GM12878 (cell line): ENCODE data around the gene NADSYN1. TPM values are rescaled to one million over a fixed set of nuclear protein-coding genes. Genes with fewer than 3 reads are reported as not detected.

Source experiments
- ATAC-seq: fragments of 200-7000 bp; cut with Tn5 transposase; 3 replicates; pipeline ENCODE4 v1.9.1; 2020; ENCODE audit warnings: mild to moderate bottlenecking, moderate library complexity
- BruUV-seq: library from RNA; stranded (reverse); fragments of 400-500 nt; replicated peaks from 2 replicates; lab custom pipeline; 2021; lab: Mats Ljungman, UMichigan
- CTCF ChIA-PET: fragments of 300-600 bp; sonication (Branson Sonifier 250); formaldehyde crosslinking; extraction: SDS; loops from one replicate; lab custom pipeline; 2021; ENCODE audit warnings: inconsistent platforms; lab: Yijun Ruan, JAX
- POLR2A ChIA-PET: fragments of 350-600 bp; formaldehyde crosslinking; extraction: SDS; loops from one replicate; lab custom pipeline; 2021; ENCODE audit warnings: inconsistent platforms; lab: Charles Lee
- RAD21 ChIA-PET: fragments of 300-600 bp; sonication (Branson Sonifier 250); formaldehyde crosslinking; loops from one replicate; lab custom pipeline; 2023; ENCODE audit warnings: antibody characterized with exemption; ENCODE audit not compliant: unreplicated experiment; lab: Charles Lee
- SMC1A ChIA-PET: fragments of 300-600 bp; sonication (Branson Sonifier 250); formaldehyde crosslinking; loops from one replicate; lab custom pipeline; 2023; ENCODE audit not compliant: unreplicated experiment, uncharacterized antibody; lab: Charles Lee
- DNase-seq: peaks from one replicate; pipeline ENCODE4 v3.0.0-alpha.2; 2011; ENCODE audit warnings: low read depth, low spot score
- FAIRE-seq: peaks from 3 replicates; lab custom pipeline; 2011; peaks lifted over from hg19 to GRCh38; lab: Jason Lieb, UNC
- H2AFZ ChIP-seq: 2 replicates; pipeline ENCODE4 v1.6.0; 2011; ENCODE audit warnings: low read depth, low read length, control low read depth; ENCODE audit not compliant: control insufficient read depth
- H3K27ac ChIP-seq: 2 replicates; pipeline ENCODE4 v1.5.1; 2011; ENCODE audit warnings: control low read depth; ENCODE audit not compliant: control insufficient read depth, insufficient read depth
- H3K27me3 ChIP-seq, 2 experiments: replicated peaks in 1 of 2; 2 replicates each; pipeline versions ENCODE4 v1.6.0 to v1.6.1; 2011; ENCODE audit warnings: low read length in 1 of 2; ENCODE audit not compliant: control insufficient read depth in 2 of 2, insufficient read depth in 2 of 2
- H3K36me3 ChIP-seq, 2 experiments: 2 replicates each; pipeline ENCODE4 v1.5.1; 2011; ENCODE audit warnings: low read length in 1 of 2; ENCODE audit not compliant: control insufficient read depth in 2 of 2, insufficient read depth in 2 of 2
- H3K4me1 ChIP-seq: 2 replicates; pipeline ENCODE4 v1.6.1; 2011; ENCODE audit warnings: mild to moderate bottlenecking, low read length, moderate library complexity, mixed read lengths; ENCODE audit not compliant: control insufficient read depth, insufficient read depth
- H3K4me2 ChIP-seq: 2 replicates; pipeline ENCODE4 v1.6.0; 2011; ENCODE audit warnings: control low read depth; ENCODE audit not compliant: control insufficient read depth, insufficient read depth
- H3K4me3 ChIP-seq: fragments of 200-600 bp; sonication (generic); 2 replicates; pipeline ENCODE4 v1.5.1; 2016
- H3K79me2 ChIP-seq: 2 replicates; pipeline ENCODE4 v1.6.0; 2011; ENCODE audit warnings: low read length; ENCODE audit not compliant: control insufficient read depth, insufficient read depth
- H3K9ac ChIP-seq: 2 replicates; pipeline ENCODE4 v1.8.0; 2011; ENCODE audit warnings: low read length, control low read depth, mixed read lengths; ENCODE audit not compliant: control insufficient read depth, insufficient read depth
- H3K9me3 ChIP-seq: replicated peaks from 3 replicates; pipeline ENCODE4 v1.5.1; 2011; ENCODE audit warnings: mild to moderate bottlenecking, low read length; ENCODE audit not compliant: control insufficient read depth, insufficient read depth
- H4K20me1 ChIP-seq: 2 replicates; pipeline ENCODE4 v1.6.0; 2011; ENCODE audit not compliant: control insufficient read depth, insufficient read depth
- ATF2 ChIP-seq: IDR thresholded peaks from 2 replicates; pipeline ENCODE4 v1.6.1; 2012; ENCODE audit warnings: low read length, inconsistent platforms
- BCL11A ChIP-seq: IDR thresholded peaks from 2 replicates; pipeline ENCODE4 v1.6.1; 2011; ENCODE audit warnings: low read depth, low read length
- CBX5 ChIP-seq: sonication (generic); IDR thresholded peaks from 2 replicates; pipeline ENCODE4 v1.6.1; 2016; ENCODE audit warnings: low read depth, moderate library complexity, mild to moderate bottlenecking, inconsistent platforms
- CHD2 ChIP-seq: IDR thresholded peaks from 2 replicates; pipeline ENCODE4 v1.6.1; 2011; ENCODE audit warnings: low read depth, low read length, improper control_type of control experiment, borderline replicate concordance
- CHD4 ChIP-seq: fragments of 200-600 bp; sonication (generic); IDR thresholded peaks from 2 replicates; pipeline ENCODE4 v1.6.1; 2016; ENCODE audit warnings: mild to moderate bottlenecking
- HDAC6 ChIP-seq: fragments of 200-600 bp; sonication (generic); IDR thresholded peaks from one replicate; pipeline ENCODE4 v1.8.0; 2017; ENCODE audit warnings: antibody characterized with exemption; ENCODE audit not compliant: unreplicated experiment
- KAT2A ChIP-seq: conservative IDR thresholded peaks from 2 replicates; pipeline ENCODE4 v1.6.1; 2011; ENCODE audit warnings: low read depth, low read length; ENCODE audit not compliant: control insufficient read depth
- MYB ChIP-seq: fragments of 150-350 bp; IDR thresholded peaks from 2 replicates; pipeline ENCODE4 v1.6.1; 2014; ENCODE audit warnings: mild to moderate bottlenecking, low read depth, low read length, borderline replicate concordance
- NR2F1 ChIP-seq: fragments of 450-650 bp; conservative IDR thresholded peaks from 2 replicates; pipeline ENCODE4 v1.6.1; 2017; ENCODE audit warnings: mild to moderate bottlenecking
- POLR2AphosphoS2 ChIP-seq: IDR thresholded peaks from 2 replicates; pipeline ENCODE4 v1.6.1; 2011; ENCODE audit warnings: low read depth, mild to moderate bottlenecking, low read length, improper control_type of control experiment, moderate library complexity
- STAT3 ChIP-seq: IDR thresholded peaks from 2 replicates; pipeline ENCODE4 v1.6.1; 2011; ENCODE audit warnings: low read depth, low read length, improper control_type of control experiment
- ZBTB33 ChIP-seq: fragments of 450-650 bp; IDR thresholded peaks from 2 replicates; pipeline ENCODE4 v1.6.1; 2017; ENCODE audit warnings: mild to moderate bottlenecking
- ZNF384 ChIP-seq: IDR thresholded peaks from 2 replicates; pipeline ENCODE4 v1.6.1; 2012; ENCODE audit warnings: low read depth, mild to moderate bottlenecking, low read length, improper control_type of control experiment, borderline replicate concordance
- WGBS: methylation state at CpG from one replicate; pipeline ENCODE4 v1.1.6; 2016; ENCODE audit warnings: low lambda C conversion rate; ENCODE audit not compliant: insufficient replicate concordance, insufficient coverage; ENCODE audit errors: missing lambda C conversion rate; 5-methylcytosine and 5-hydroxymethylcytosine counted together
- in situ Hi-C: fragments of 300-500 bp; cut with MboI; formaldehyde crosslinking; loops from 9 replicates; pipeline ENCODE4 v1.14.3; 2018; ENCODE audit warnings: mixed read lengths
- intact Hi-C: fragments of 100-400 bp; cut with micrococcal nuclease; formaldehyde crosslinking; loops from one replicate; pipeline ENCODE4 v1.14.2; 2022; ENCODE audit not compliant: unreplicated experiment
- polyA plus RNA-seq, 11 experiments: library from polyadenylated mRNA; depleted of rRNA in 4 of 11; unstranded in 6 of 11; stranded (reverse) in 5 of 11; fragments of >200 nt; fragmentation: Nextera tagmentation in 4 of 11; fragmentation: Illumina TruSeq in 1 of 11; extraction: Ambion mirVana in 4 of 11; extraction: Trizol in 1 of 11; gene quantifications; 1 replicate in 1 of 11; 2 replicates in 10 of 11; pipeline versions ENCODE4 v1.2.1 to v1.2.3, GENCODE V29; 2011 to 2016; ENCODE audit warnings: inconsistent platforms in 2 of 11, missing spikeins in 2 of 11, low read depth in 1 of 11
- total RNA-seq, 4 experiments: library from RNA; depleted of rRNA in 3 of 4; stranded (reverse); fragments of >200 nt in 3 of 4; fragmentation: Illumina TruSeq in 1 of 4; extraction: Trizol in 1 of 4; gene quantifications; 2 replicates each; pipeline versions ENCODE4 v1.2.1 to v1.2.3, GENCODE V29; 2013 to 2021
- TF ChIP-seq, protein P1 (sequence below): fragments of 450-650 bp; IDR thresholded peaks from 2 replicates; pipeline ENCODE4 v1.6.1; 2016; ENCODE audit warnings: mild to moderate bottlenecking, moderate library complexity, borderline replicate concordance

Gene NADSYN1
- total and polyA plus RNA-seq, 10 of the 15 experiments (the other 5 are each of a cell fraction or from before 2014, with no cell fraction given), result 12.2 to 90.2 (median 69.5) TPM

GRCh38 chr11:71502026-71502425 is 49.0 kb downstream of the NADSYN1 start (continued):
- TF ChIP-seq CHD2, result no peak
- TF ChIP-seq, all 136 proteins: peak for 0

GRCh38 chr11:71502871-71503435 is 50.0 kb downstream of the NADSYN1 start:
- Histone ChIP-seq H4K20me1 (no peaks in the 10 kb centered on the region), H3K27me3 (no peaks in the 10 kb centered on the region), H3K27ac (no peak overlapping the region), H3K9ac (no peak overlapping the region), H2AFZ (no peak overlapping the region)
- SMC1A ChIA-PET, result no interaction called here
- WGBS, result 94% methylated on average over 11 of the region's 15 CpGs
- TF ChIP-seq STAT3 (no peak), BCL11A (no peak), POLR2AphosphoS2 (no peak), HDAC6 (no peak), ZNF384 (no peak), CHD4 (no peak), MYB (no peak), KAT2A (no peak), CBX5 (no peak), NR2F1 (no peak), ZBTB33 (no peak), ATF2 (no peak)
- TF ChIP-seq, protein P1, sequence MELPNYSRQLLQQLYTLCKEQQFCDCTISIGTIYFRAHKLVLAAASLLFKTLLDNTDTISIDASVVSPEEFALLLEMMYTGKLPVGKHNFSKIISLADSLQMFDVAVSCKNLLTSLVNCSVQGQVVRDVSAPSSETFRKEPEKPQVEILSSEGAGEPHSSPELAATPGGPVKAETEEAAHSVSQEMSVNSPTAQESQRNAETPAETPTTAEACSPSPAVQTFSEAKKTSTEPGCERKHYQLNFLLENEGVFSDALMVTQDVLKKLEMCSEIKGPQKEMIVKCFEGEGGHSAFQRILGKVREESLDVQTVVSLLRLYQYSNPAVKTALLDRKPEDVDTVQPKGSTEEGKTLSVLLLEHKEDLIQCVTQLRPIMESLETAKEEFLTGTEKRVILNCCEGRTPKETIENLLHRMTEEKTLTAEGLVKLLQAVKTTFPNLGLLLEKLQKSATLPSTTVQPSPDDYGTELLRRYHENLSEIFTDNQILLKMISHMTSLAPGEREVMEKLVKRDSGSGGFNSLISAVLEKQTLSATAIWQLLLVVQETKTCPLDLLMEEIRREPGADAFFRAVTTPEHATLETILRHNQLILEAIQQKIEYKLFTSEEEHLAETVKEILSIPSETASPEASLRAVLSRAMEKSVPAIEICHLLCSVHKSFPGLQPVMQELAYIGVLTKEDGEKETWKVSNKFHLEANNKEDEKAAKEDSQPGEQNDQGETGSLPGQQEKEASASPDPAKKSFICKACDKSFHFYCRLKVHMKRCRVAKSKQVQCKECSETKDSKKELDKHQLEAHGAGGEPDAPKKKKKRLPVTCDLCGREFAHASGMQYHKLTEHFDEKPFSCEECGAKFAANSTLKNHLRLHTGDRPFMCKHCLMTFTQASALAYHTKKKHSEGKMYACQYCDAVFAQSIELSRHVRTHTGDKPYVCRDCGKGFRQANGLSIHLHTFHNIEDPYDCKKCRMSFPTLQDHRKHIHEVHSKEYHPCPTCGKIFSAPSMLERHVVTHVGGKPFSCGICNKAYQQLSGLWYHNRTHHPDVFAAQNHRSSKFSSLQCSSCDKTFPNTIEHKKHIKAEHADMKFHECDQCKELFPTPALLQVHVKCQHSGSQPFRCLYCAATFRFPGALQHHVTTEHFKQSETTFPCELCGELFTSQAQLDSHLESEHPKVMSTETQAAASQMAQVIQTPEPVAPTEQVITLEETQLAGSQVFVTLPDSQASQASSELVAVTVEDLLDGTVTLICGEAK, result no peak
- TF ChIP-seq, all 136 proteins: peak for 0
- Histone ChIP-seq H3K4me3 (no peak overlapping the region), H3K4me2 (no peak overlapping the region), H3K79me2 (no peaks in the 10 kb centered on the region), H3K9me3 (no peaks in the 10 kb centered on the region; the same call in 2 of the 3 replicates), H3K36me3 (peaks cover 5 to 11% of the 10 kb centered on the region in 2 experiments; a peak in 3 of 4 replicates), H3K4me1 (0 out of 2 replicates have a peak, but pooled peaks cover 2% of the 10 kb centered on the region)
- ATAC-seq, result no peak
- no peak for FAIRE-seq
- no TSS peak for BruUV-seq
- intact Hi-C loops, result no loop called here
- POLR2A ChIA-PET, result no interaction called here
- CTCF ChIA-PET, result no interaction called here
- DNase-seq, result no peak
- in situ Hi-C loops, result no loop called here
- RAD21 ChIA-PET, result no interaction called here
